K562 (cell line): ENCODE results near the gene LDLRAD1. TPM values are rescaled to one million over a fixed set of nuclear protein-coding genes. Genes with fewer than 3 reads are reported as not detected.

Experiments used
- ADNP ChIP-seq: fragments of 200-800 bp; sonication (Bioruptor generic); IDR thresholded peaks from 2 replicates; pipeline ENCODE4 v1.6.1; 2016; ENCODE audit warnings: missing genetic modification characterization, missing compliant biosample characterization
- CBX5 ChIP-seq: IDR thresholded peaks from 2 replicates; pipeline ENCODE4 v1.6.1; 2014; ENCODE audit warnings: low read depth, borderline replicate concordance
- EP300 ChIP-seq: IDR thresholded peaks from 2 replicates; pipeline ENCODE4 v1.6.1; 2012; ENCODE audit warnings: low read length, improper control_type of control experiment
- ESRRA ChIP-seq: fragments of 450-650 bp; IDR thresholded peaks from 2 replicates; pipeline ENCODE4 v1.6.1; 2014; ENCODE audit warnings: low read depth, mild to moderate bottlenecking, moderate library complexity, borderline replicate concordance
- IRF2 ChIP-seq: sonication (generic); formaldehyde crosslinking; IDR thresholded peaks from 2 replicates; pipeline ENCODE4 v1.8.1; 2022; ENCODE audit warnings: mild to moderate bottlenecking, missing genetic modification reagents
- MECOM ChIP-seq: fragments of 250-450 bp; sonication (Bioruptor Pico); IDR thresholded peaks from 2 replicates; pipeline ENCODE4 v1.8.0; 2022; ENCODE audit warnings: inconsistent platforms
- NFRKB ChIP-seq: fragments of 450-650 bp; IDR thresholded peaks from 2 replicates; pipeline ENCODE4 v1.6.1; 2016; ENCODE audit warnings: low read depth
- NR1H2 ChIP-seq: sonication (generic); formaldehyde crosslinking; IDR thresholded peaks from 2 replicates; pipeline ENCODE4 v1.4.0; 2020; ENCODE audit warnings: mild to moderate bottlenecking, missing genetic modification reagents
- POLR2A ChIP-seq: fragments of 450-650 bp; conservative IDR thresholded peaks from 2 replicates; pipeline ENCODE4 v1.6.1; 2016
- POU5F1 ChIP-seq: fragments of 150-350 bp; IDR thresholded peaks from 2 replicates; pipeline ENCODE4 v1.6.1; 2014; ENCODE audit warnings: borderline replicate concordance, low read length, low read depth, mild to moderate bottlenecking; ENCODE audit not compliant: partially characterized antibody
- RCOR1 ChIP-seq, 2 experiments: IDR thresholded peaks; 2 replicates each; pipeline ENCODE4 v1.6.1; 2012; ENCODE audit warnings: low read depth in 2 of 2, low read length in 2 of 2, borderline replicate concordance in 1 of 2, improper control_type of control experiment in 1 of 2
- SMARCB1 ChIP-seq: IDR thresholded peaks from 2 replicates; pipeline ENCODE4 v1.6.1; 2011; ENCODE audit warnings: improper control_type of control experiment, low read depth; ENCODE audit not compliant: insufficient read length
- TAF7 ChIP-seq: fragments of 450-650 bp; IDR thresholded peaks from 2 replicates; pipeline ENCODE4 v1.6.1; 2016; ENCODE audit warnings: missing genetic modification characterization, missing compliant biosample characterization
- ZC3H8 ChIP-seq: fragments of 450-650 bp; IDR thresholded peaks from 2 replicates; pipeline ENCODE4 v1.6.1; 2017
- ZNF197 ChIP-seq: fragments of 200-800 bp; sonication (Bioruptor generic); IDR thresholded peaks from 2 replicates; pipeline ENCODE4 v1.6.1; 2016; ENCODE audit warnings: low read depth, missing genetic modification characterization, missing compliant biosample characterization
- ZNF384 ChIP-seq: IDR thresholded peaks from 2 replicates; pipeline ENCODE4 v1.6.1; 2012; ENCODE audit warnings: low read depth, low read length, improper control_type of control experiment
- ZNF586 ChIP-seq: fragments of 450-650 bp; formaldehyde crosslinking; conservative IDR thresholded peaks from 2 replicates; pipeline ENCODE4 v1.4.0; 2020; ENCODE audit warnings: mild to moderate bottlenecking, moderate library complexity
- polyA plus RNA-seq, 8 experiments: library from polyadenylated mRNA; depleted of rRNA in 4 of 8; stranded (reverse) in 5 of 8; unstranded in 3 of 8; fragments of >200 nt; fragmentation: Nextera tagmentation in 2 of 8; fragmentation: Illumina TruSeq in 1 of 8; extraction: Ambion mirVana in 2 of 8; extraction: Trizol in 1 of 8; gene quantifications; 2 replicates each; pipeline versions ENCODE4 v1.2.1 to v1.2.3, GENCODE V29; 2011 to 2014; ENCODE audit warnings: inconsistent platforms in 1 of 8, missing spikeins in 1 of 8
- total RNA-seq, 7 experiments: library from RNA; depleted of rRNA in 6 of 7; stranded (reverse); fragments of >200 nt in 6 of 7; fragmentation: Illumina TruSeq in 2 of 7; extraction: Trizol in 2 of 7; gene quantifications; 2 replicates each; pipeline versions ENCODE4 v1.2.1 to v1.2.3, GENCODE V29; 2011 to 2021; ENCODE audit warnings: low replicate concordance in 1 of 7
- TF ChIP-seq, protein P1 (sequence below), 2 experiments: IDR thresholded peaks; 2 replicates each; pipeline ENCODE4 v1.6.1; 2012; ENCODE audit warnings: improper control_type of control experiment in 2 of 2, low read depth in 2 of 2, low read length in 2 of 2, borderline replicate concordance in 1 of 2
- TF ChIP-seq, protein P2 (sequence below): sonication (generic); formaldehyde crosslinking; IDR thresholded peaks from 2 replicates; pipeline ENCODE4 v1.8.0; 2022; ENCODE audit warnings: missing genetic modification reagents, mild to moderate bottlenecking, borderline replicate concordance
- TF ChIP-seq, protein P3 (sequence below), 2 experiments: fragments of 450-650 bp; IDR thresholded peaks; 2 replicates each; pipeline ENCODE4 v1.6.1; 2018; ENCODE audit warnings: mild to moderate bottlenecking in 2 of 2, low read depth in 1 of 2; ENCODE audit not compliant: partially characterized antibody in 2 of 2

Gene LDLRAD1
- total and polyA plus RNA-seq, 9 of the 15 experiments (the other 6 are each of a cell fraction or from before 2014, with no cell fraction given), result not detected

DNA sequence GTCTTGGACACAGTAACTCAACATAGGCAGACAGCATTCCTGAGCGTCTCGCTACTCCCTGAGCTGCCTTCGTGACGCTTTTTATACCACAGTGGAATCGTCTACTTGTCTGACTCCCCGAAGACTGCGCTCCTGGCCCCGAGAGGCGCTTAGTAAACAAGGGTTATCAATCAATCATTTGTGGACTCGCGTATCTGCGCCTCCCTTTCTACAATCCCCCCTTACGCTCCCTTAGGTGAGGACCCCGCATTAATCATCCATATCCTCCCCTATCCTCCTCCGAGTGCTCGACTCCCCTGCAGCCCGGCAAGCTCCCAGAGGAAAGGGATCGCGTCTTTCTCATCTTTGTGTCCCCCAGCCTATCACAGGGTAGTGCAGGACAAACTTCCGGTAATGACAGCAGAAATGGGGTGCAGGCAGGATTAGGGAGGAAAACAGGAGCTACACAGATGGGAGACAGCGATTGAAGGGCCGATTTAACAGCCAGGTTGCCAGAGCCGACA is 34.5 kb upstream of the LDLRAD1 start (continued):
- TF ChIP-seq, protein P1, sequence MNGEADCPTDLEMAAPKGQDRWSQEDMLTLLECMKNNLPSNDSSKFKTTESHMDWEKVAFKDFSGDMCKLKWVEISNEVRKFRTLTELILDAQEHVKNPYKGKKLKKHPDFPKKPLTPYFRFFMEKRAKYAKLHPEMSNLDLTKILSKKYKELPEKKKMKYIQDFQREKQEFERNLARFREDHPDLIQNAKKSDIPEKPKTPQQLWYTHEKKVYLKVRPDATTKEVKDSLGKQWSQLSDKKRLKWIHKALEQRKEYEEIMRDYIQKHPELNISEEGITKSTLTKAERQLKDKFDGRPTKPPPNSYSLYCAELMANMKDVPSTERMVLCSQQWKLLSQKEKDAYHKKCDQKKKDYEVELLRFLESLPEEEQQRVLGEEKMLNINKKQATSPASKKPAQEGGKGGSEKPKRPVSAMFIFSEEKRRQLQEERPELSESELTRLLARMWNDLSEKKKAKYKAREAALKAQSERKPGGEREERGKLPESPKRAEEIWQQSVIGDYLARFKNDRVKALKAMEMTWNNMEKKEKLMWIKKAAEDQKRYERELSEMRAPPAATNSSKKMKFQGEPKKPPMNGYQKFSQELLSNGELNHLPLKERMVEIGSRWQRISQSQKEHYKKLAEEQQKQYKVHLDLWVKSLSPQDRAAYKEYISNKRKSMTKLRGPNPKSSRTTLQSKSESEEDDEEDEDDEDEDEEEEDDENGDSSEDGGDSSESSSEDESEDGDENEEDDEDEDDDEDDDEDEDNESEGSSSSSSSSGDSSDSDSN (IDR thresholded peaks at IDR 0.05; ENCODE audit: borderline replicate concordance in 1 of 2, low read depth in 2 of 2, low read length in 2 of 2), result peak in 1 of 2 experiments; percentile 61; a peak in 1 of 4 replicates
- TF ChIP-seq NFRKB, result no peak
- TF ChIP-seq TAF7 (tag), result no peak
- TF ChIP-seq ESRRA, result no peak
- TF ChIP-seq SMARCB1, result no peak
- no peak for TF ChIP-seq POU5F1
- TF ChIP-seq ZNF384, result no peak
- TF ChIP-seq, protein P2, sequence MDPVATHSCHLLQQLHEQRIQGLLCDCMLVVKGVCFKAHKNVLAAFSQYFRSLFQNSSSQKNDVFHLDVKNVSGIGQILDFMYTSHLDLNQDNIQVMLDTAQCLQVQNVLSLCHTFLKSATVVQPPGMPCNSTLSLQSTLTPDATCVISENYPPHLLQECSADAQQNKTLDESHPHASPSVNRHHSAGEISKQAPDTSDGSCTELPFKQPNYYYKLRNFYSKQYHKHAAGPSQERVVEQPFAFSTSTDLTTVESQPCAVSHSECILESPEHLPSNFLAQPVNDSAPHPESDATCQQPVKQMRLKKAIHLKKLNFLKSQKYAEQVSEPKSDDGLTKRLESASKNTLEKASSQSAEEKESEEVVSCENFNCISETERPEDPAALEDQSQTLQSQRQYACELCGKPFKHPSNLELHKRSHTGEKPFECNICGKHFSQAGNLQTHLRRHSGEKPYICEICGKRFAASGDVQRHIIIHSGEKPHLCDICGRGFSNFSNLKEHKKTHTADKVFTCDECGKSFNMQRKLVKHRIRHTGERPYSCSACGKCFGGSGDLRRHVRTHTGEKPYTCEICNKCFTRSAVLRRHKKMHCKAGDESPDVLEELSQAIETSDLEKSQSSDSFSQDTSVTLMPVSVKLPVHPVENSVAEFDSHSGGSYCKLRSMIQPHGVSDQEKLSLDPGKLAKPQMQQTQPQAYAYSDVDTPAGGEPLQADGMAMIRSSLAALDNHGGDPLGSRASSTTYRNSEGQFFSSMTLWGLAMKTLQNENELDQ (CRISPR knock-in tag), result no peak
- TF ChIP-seq MECOM (CRISPR knock-in tag), result no peak
- TF ChIP-seq CBX5, result no peak
- no peak for TF ChIP-seq ZNF197 (CRISPR knock-in tag)
- TF ChIP-seq, protein P3, sequence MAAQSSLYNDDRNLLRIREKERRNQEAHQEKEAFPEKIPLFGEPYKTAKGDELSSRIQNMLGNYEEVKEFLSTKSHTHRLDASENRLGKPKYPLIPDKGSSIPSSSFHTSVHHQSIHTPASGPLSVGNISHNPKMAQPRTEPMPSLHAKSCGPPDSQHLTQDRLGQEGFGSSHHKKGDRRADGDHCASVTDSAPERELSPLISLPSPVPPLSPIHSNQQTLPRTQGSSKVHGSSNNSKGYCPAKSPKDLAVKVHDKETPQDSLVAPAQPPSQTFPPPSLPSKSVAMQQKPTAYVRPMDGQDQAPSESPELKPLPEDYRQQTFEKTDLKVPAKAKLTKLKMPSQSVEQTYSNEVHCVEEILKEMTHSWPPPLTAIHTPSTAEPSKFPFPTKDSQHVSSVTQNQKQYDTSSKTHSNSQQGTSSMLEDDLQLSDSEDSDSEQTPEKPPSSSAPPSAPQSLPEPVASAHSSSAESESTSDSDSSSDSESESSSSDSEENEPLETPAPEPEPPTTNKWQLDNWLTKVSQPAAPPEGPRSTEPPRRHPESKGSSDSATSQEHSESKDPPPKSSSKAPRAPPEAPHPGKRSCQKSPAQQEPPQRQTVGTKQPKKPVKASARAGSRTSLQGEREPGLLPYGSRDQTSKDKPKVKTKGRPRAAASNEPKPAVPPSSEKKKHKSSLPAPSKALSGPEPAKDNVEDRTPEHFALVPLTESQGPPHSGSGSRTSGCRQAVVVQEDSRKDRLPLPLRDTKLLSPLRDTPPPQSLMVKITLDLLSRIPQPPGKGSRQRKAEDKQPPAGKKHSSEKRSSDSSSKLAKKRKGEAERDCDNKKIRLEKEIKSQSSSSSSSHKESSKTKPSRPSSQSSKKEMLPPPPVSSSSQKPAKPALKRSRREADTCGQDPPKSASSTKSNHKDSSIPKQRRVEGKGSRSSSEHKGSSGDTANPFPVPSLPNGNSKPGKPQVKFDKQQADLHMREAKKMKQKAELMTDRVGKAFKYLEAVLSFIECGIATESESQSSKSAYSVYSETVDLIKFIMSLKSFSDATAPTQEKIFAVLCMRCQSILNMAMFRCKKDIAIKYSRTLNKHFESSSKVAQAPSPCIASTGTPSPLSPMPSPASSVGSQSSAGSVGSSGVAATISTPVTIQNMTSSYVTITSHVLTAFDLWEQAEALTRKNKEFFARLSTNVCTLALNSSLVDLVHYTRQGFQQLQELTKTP (IDR thresholded peaks at IDR 0.05; ENCODE audit: low read depth in 1 of 2, partially characterized antibody in 2 of 2), result no peak
- no peak for TF ChIP-seq ZC3H8
- TF ChIP-seq ZNF586 (CRISPR knock-in tag), result no peak
- TF ChIP-seq ADNP (tag), result no peak
- no peak for TF ChIP-seq NR1H2
- no peak for TF ChIP-seq POLR2A
- TF ChIP-seq EP300, result no peak
- no peak for TF ChIP-seq IRF2 (CRISPR knock-in tag)
- TF ChIP-seq RCOR1 (IDR thresholded peaks at IDR 0.05; ENCODE audit: borderline replicate concordance in 1 of 2, low read depth in 2 of 2, low read length in 2 of 2), result 0 out of 4 replicates have a peak, but pooled peaks of 1 of the 2 experiments have one; percentile 32
